Fibroblast of lung (primary cell): ENCODE data around the gene CABLES1. TPM values are rescaled to one million over a fixed set of nuclear protein-coding genes. Genes with fewer than 3 reads are reported as not detected.

Experiments
- DNase-seq, 2 donors: peaks; one replicate each; pipeline versions ENCODE4 v3.0.0 to v3.0.0-alpha.2; 2010; ENCODE audit warnings: low read depth in 2 of 2
- H2AFZ ChIP-seq: 2 replicates; pipeline ENCODE4 v1.5.1; 2012; ENCODE audit warnings: low read length, control low read depth, inconsistent platforms
- H3K27ac ChIP-seq: 2 replicates; pipeline ENCODE4 v1.5.1; 2011; ENCODE audit warnings: low read length, control low read depth; ENCODE audit not compliant: insufficient read depth
- H3K27me3 ChIP-seq: 2 replicates; pipeline ENCODE4 v1.5.1; 2011; ENCODE audit warnings: mild to moderate bottlenecking, low read length; ENCODE audit not compliant: control insufficient read depth, insufficient read depth
- H3K36me3 ChIP-seq: 2 replicates; pipeline ENCODE4 v1.5.1; 2011; ENCODE audit warnings: low read length; ENCODE audit not compliant: control insufficient read depth, insufficient read depth
- H3K4me1 ChIP-seq: 2 replicates; pipeline ENCODE4 v1.5.1; 2011; ENCODE audit warnings: low read length; ENCODE audit not compliant: control insufficient read depth, insufficient read depth; ENCODE audit errors: extremely low read depth
- H3K4me2 ChIP-seq: 2 replicates; pipeline ENCODE4 v1.5.1; 2011; ENCODE audit warnings: low read length, control low read depth; ENCODE audit not compliant: insufficient read depth; ENCODE audit errors: extremely low read depth
- H3K4me3 ChIP-seq, 4 experiments: fragments of 200-600 bp in 1 of 4; sonication (generic) in 1 of 4; replicated peaks in 1 of 4; 2 replicates each; pipeline ENCODE4 v1.5.1; 2011 to 2016; ENCODE audit warnings: low read length in 4 of 4, low read depth in 3 of 4, mild to moderate bottlenecking in 3 of 4, control low read depth in 2 of 4, inconsistent platforms in 1 of 4, mixed read lengths in 1 of 4; ENCODE audit not compliant: insufficient read depth in 1 of 4; ENCODE audit errors: control extremely low read depth in 1 of 4
- H3K79me2 ChIP-seq: 2 replicates; pipeline ENCODE4 v1.5.1; 2012; ENCODE audit warnings: mild to moderate bottlenecking, low read length, inconsistent platforms; ENCODE audit not compliant: control insufficient read depth, insufficient read depth
- H3K9ac ChIP-seq: 2 replicates; pipeline ENCODE4 v1.5.1; 2011; ENCODE audit warnings: mild to moderate bottlenecking, low read length, control low read depth; ENCODE audit not compliant: insufficient read depth
- H3K9me3 ChIP-seq: 2 replicates; pipeline ENCODE4 v1.5.1; 2012; ENCODE audit warnings: low read depth, low read length; ENCODE audit not compliant: control insufficient read depth, insufficient read depth
- H4K20me1 ChIP-seq: 2 replicates; pipeline ENCODE4 v1.5.1; 2011; ENCODE audit warnings: low read length; ENCODE audit not compliant: control insufficient read depth, insufficient read depth; ENCODE audit errors: extremely low read depth
- CTCF ChIP-seq, 2 donors: IDR thresholded peaks in 1 of 2; conservative IDR thresholded peaks in 1 of 2; 1 replicate in 1 of 2; 2 replicates in 1 of 2; pipeline ENCODE4 v1.5.1; 2011 to 2012; ENCODE audit warnings: low read length in 2 of 2, control low read depth in 1 of 2, inconsistent platforms in 1 of 2, low read depth in 1 of 2, mild to moderate bottlenecking in 1 of 2
- EZH2 ChIP-seq: IDR thresholded peaks from 2 replicates; pipeline ENCODE4 v1.5.1; 2012; ENCODE audit warnings: low read length, control low read depth, mild to moderate bottlenecking; ENCODE audit errors: missing control alignments
- polyA plus RNA-seq, 2 donors: library from polyadenylated mRNA; depleted of rRNA in 1 of 2; stranded (reverse) in 1 of 2; unstranded in 1 of 2; fragments of >200 nt; gene quantifications; 2 replicates each; pipeline ENCODE4 v1.2.1, GENCODE V29; 2011 to 2012; ENCODE audit warnings: missing spikeins in 1 of 2
- total RNA-seq: library from RNA; depleted of rRNA; stranded (reverse); fragments of >200 nt; gene quantifications from 2 replicates; pipeline ENCODE4 v1.2.1, GENCODE V29; 2014

The CABLES1 gene
- total and polyA plus RNA-seq, 2 donors (not counting 1 experiment from before 2014, with no cell fraction given), result 5.1 to 11.4 TPM

DNA sequence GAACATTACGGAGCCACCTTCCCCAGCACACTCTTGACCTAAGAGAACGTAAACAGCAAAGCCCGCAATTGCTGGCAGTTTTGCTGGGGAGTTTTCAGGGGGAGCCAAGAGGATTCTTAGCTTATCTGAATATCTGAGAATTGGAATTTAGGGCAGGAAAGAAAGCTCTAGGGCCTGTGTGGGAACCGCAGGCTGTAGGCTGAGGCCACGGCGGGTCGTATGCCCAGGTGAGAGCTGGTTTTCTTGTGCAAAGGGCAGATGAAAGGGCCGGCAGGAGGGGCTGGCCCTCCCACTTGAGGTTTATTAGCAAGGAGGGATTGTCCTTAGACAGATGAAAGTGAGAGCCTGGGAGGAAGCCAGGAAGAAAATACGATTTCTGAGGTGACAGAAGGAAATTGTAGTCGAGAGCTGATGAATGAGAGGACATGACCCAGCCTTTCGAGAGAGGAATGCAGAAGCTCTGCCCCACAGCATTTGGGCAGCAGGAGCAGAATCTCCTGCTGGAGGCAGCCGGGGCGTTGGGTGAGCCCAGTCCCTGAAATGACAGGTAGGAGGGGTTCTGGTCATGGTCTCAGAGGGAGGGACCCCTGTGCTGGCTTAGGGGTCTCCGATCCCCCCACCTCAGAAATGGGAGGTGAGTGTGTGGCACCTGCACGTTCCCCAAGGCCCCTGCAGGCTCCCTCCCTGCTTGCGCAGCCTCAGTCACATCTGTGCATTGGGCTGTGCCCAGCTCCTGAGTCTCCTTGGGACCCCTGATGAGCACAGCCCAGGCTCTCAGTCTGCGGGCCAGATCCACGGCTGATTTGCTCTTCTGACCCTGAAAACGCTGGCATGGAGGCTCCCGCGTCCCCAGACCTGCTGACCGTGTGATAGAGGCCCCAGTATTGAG, 61.1 kb downstream of the CABLES1 start:
- no peak overlapping the region for H3K4me3 ChIP-seq
- TF ChIP-seq EZH2, result no peak
- TF ChIP-seq CTCF (conservative IDR thresholded peaks at IDR 0.05 in 1 of 2, IDR thresholded peaks at IDR 0.05 in 1 of 2; ENCODE audit: low read depth in 1 of 2, low read length in 2 of 2), result no peak
- H3K36me3 ChIP-seq, result no peaks in the 10 kb centered on the region
- H3K4me2 ChIP-seq, result no peak overlapping the region
- peak in 1 of 2 donors; percentile 59 for DNase-seq
- H3K27me3 ChIP-seq, result no peaks in the 10 kb centered on the region
- H2AFZ ChIP-seq, result no peak overlapping the region
- H3K79me2 ChIP-seq, result no peaks in the 10 kb centered on the region
- H4K20me1 ChIP-seq, result no peaks in the 10 kb centered on the region
- H3K27ac ChIP-seq, result no peak overlapping the region
- no peak overlapping the region for H3K9ac ChIP-seq
- no peaks in the 10 kb centered on the region for H3K4me1 ChIP-seq
- no peaks in the 10 kb centered on the region for H3K9me3 ChIP-seq

- H3K27ac ChIP-seq, result no peak overlapping the region
- no peaks in the 10 kb centered on the region for H3K4me1 ChIP-seq
- TF ChIP-seq CTCF (conservative IDR thresholded peaks at IDR 0.05 in 1 of 2, IDR thresholded peaks at IDR 0.05 in 1 of 2; ENCODE audit: low read depth in 1 of 2, low read length in 2 of 2) (no peak), EZH2 (no peak)
- no peaks in the 10 kb centered on the region for H4K20me1 ChIP-seq
- H3K9ac ChIP-seq, result no peak overlapping the region
- no peaks in the 10 kb centered on the region for H3K36me3 ChIP-seq
- no peak overlapping the region for H3K4me2 ChIP-seq
- no peak for DNase-seq
- H3K27me3 ChIP-seq, result no peaks in the 10 kb centered on the region
- no peak overlapping the region for H2AFZ ChIP-seq
- no peaks in the 10 kb centered on the region for H3K79me2 ChIP-seq
- no peaks in the 10 kb centered on the region for H3K9me3 ChIP-seq
- no peak overlapping the region for H3K4me3 ChIP-seq
These were observed 63.0 kb downstream of the CABLES1 start for GRCh38 chr18:23198217-23198845.

- Histone ChIP-seq H3K27me3 (no peaks in the 10 kb centered on the region), H4K20me1 (no peaks in the 10 kb centered on the region), H3K4me3 (no peak overlapping the region), H3K79me2 (no peaks in the 10 kb centered on the region), H3K9ac (no peak overlapping the region), H3K27ac (no peak overlapping the region), H3K4me1 (no peaks in the 10 kb centered on the region), H2AFZ (no peak overlapping the region), H3K4me2 (no peak overlapping the region), H3K36me3 (no peaks in the 10 kb centered on the region), H3K9me3 (no peaks in the 10 kb centered on the region)
- TF ChIP-seq CTCF (conservative IDR thresholded peaks at IDR 0.05 in 1 of 2, IDR thresholded peaks at IDR 0.05 in 1 of 2; ENCODE audit: low read depth in 1 of 2, low read length in 2 of 2) (no peak), EZH2 (no peak)
- no peak for DNase-seq
These were observed 65.5 kb downstream of the CABLES1 start for GRCh38 chr18:23200756-23201155.
